SH-SY5Y (cell line): ENCODE data around the gene ADGRA1.

Experiments
- GATA2 ChIP-seq: IDR thresholded peaks from 2 replicates; pipeline ENCODE4 v1.6.1; 2011; ENCODE audit warnings: mild to moderate bottlenecking, low read depth, low read length
- GATA3 ChIP-seq: IDR thresholded peaks from 2 replicates; pipeline ENCODE4 v1.6.1; 2011; ENCODE audit warnings: low read depth, mild to moderate bottlenecking, low read length, moderate library complexity

The ADGRA1 gene

GRCh38 chr10:133079836-133080682 lies 7.7 kb upstream of the ADGRA1 start:
- TF ChIP-seq GATA2 (no peak), GATA3 (no peak)

DNA sequence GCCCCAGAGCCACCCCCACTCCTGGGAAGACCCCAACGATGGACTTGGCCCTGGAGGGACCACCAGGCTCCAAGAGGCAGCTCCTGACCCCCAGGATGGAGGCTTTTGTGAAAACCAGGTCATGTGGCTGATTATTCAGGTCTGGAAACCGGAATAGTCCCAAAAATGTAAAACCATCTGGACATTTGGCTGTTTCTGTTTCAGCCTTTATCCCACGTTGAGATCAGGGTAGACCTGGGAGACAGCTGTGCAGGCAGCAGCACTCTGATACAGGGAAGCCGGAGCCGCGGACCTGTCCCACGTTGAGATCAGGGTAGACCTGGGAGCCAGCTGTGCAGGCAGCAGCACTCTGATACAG lies 7.1 kb upstream of the ADGRA1 start:
- TF ChIP-seq GATA2: no peak
- no peak for TF ChIP-seq GATA3

- no peak for TF ChIP-seq GATA2
- no peak for TF ChIP-seq GATA3
Measured at GRCh38 chr10:133081636-133082035, 6.1 kb upstream of the ADGRA1 start.

- no peak for TF ChIP-seq GATA3
- no peak for TF ChIP-seq GATA2
Measured at GRCh38 chr10:133082685-133083421, 4.9 kb upstream of the ADGRA1 start.

DNA sequence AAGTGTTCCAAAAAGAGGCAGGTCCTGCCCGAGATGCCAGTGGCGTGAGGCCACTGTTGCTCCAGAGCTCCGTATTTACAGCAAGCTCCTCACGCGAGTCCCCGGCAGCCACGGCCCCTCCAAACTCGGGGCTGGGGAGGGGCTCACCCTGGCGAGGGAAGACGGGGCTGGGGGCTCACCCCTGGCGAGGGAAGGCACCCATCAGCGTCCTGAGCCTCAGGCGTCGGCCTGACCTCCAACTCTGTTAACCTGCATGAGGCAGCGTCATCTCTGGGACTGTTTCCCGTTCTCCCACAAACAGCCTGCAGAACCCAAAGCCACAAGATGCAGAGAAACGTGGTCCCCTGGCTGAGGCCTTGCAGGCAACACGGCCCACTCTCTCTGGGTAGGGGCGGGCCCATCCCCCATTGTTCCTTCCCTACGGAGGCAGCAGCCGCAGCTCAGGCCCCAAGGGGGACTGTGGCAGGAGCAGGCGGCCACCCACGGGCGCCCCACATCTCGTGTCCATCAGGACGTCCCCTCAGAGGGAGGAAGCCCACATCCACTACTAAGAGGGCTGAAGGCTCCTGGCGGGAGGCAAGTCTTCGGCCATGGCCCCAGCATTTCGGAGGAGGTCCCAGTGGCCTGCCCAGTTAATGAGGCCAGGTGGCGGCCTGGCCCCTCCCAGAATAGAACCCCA lies 4.2 kb upstream of the ADGRA1 start:
- TF ChIP-seq GATA2 (no peak), GATA3 (no peak)

GRCh38 chr10:133084491-133084890 lies 3.2 kb upstream of the ADGRA1 start:
- no peak for TF ChIP-seq GATA2
- TF ChIP-seq GATA3: no peak

DNA sequence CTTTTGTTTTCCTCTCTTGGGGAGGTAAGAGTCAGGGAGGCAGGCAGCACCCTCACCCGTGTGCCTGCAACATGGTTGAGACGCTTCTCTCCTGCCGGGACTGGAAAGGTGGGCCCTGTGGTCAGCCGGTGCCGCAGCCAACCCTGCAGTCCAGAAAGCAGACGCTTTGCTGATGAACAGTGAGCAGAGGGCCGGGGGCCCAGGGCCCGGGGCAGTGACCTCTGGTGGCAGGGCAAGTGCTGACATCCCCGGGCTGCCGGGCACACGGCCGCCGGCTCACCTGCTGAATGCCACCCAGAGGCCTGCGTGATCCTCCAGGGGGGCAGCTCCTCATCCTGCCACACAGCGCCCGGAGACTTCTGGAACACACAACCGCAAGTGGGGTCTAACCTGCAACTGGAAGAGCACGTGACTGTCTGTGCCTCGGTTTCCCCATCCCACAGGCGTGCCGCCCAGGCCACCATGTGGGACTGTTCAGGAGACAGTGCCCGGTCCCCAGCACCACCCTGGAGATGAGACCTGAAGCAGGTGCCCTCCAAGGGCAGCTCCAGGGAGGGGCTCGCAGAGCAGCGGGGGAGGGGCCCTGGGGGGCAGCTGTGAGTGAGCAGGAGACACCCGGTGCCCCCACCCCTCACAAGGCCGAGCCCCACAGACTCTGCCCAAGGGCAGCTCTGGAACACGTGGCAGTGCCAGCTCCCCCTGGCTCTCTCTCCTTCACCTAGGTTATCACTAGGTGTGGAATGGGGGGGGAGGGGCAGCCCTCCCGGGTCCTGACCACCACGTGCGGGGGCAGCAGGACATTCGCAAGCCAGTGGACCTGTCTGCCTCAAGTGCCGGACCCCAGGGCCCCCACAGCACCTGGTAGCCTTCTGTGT lies 2.2 kb upstream of the ADGRA1 start:
- no peak for TF ChIP-seq GATA3
- no peak for TF ChIP-seq GATA2

DNA sequence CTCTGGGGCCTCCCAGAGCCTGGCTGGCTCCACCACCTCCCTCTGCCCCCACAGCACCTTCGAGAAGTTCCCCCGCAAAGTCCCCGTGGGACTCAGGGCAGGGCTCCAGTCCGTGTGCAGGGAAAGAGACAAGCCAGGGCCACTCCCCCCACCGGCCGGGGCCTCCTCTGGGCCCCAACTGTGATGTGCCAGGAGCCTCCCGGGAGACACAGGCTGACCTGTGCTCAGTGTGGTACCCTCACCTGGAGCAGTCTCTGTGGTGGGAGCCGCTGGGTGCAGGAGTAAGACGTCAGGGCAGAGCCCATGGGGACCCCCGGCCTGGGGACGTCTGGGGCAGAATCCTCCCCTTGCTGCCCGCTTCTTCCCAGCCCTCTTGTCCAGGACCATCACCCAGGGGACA lies 1.5 kb upstream of the ADGRA1 start:
- TF ChIP-seq GATA2: no peak
- no peak for TF ChIP-seq GATA3

DNA sequence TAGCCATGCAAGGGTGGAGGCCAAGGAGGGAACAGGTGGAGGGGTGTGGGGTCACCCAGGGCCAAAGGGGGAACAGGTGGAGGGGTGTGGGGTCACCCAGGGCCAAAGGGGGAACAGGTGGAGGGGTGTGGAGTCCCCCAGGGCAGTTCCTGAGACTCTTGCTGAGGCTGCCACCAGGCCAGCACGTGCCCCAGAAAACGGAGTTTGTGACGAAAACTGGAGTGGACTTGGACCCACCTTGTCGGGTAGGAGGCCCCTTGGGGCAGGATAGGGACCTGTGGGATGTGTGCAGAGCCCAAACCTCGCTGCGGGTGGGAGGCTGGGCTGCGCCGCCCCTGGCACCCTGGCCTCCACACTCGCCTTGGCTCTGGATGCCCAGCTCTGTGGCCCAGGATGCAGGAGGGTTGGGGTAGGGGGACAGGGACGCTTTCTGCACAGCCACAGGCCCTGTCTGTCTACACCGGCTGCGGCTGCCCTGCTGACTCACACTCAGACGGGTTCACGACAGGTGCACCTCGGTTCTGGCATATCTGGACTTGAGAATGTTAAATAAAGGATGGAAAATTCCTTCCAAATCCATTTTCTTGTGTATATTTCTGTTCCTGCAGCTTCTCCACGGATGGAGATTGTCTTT lies 562 bp upstream of the ADGRA1 start:
- TF ChIP-seq GATA3: no peak
- no peak for TF ChIP-seq GATA2

GRCh38 chr10:133088179-133088955 lies 643 bp downstream of the ADGRA1 start:
- TF ChIP-seq GATA2 (no peak), GATA3 (no peak)

GRCh38 chr10:133088956-133089800 lies 1.5 kb downstream of the ADGRA1 start:
- TF ChIP-seq GATA2 (no peak), GATA3 (no peak)

GRCh38 chr10:133090101-133090500 lies 2.4 kb downstream of the ADGRA1 start:
- TF ChIP-seq GATA3 (no peak), GATA2 (no peak)

DNA sequence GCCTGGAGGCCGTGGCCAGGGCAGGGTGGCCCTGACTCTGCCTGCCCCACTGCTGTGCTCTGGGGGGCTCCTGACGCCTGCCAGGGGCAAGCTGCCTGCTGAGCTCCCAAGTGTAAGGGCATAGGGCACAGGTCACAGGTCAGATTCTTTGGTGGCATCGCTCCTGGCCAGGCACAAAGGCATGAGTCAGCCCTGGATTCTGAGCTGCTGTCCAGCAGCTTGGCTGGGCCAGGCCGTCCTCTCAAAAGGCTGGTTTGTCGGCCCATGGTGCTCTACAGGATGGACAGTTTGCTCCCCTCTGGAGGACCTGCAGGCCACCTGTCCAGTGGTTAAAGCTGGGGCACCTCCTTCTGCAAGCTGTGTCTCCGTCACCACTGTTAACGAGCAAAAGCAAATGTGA lies 2.9 kb downstream of the ADGRA1 start:
- no peak for TF ChIP-seq GATA3
